GM19395 (cell line): ENCODE measurements around the gene TXNRD3.
"Not testable (repeated sequence)": the region's sequence is repeated elsewhere in the genome, so short reads cannot be mapped to it uniquely, and the experiment has no call there.

Source experiments
- ATAC-seq: cut with Tn5 transposase; IDR thresholded peaks from one replicate; pipeline ENCODE4 v1.9.1; 2021; ENCODE audit warnings: mild to moderate bottlenecking, moderate library complexity; ENCODE audit not compliant: unreplicated experiment

TXNRD3 gene

GRCh38 chr3:126604691-126605090 is 50.2 kb downstream of the TXNRD3 start:
- ATAC-seq, result no peak

DNA sequence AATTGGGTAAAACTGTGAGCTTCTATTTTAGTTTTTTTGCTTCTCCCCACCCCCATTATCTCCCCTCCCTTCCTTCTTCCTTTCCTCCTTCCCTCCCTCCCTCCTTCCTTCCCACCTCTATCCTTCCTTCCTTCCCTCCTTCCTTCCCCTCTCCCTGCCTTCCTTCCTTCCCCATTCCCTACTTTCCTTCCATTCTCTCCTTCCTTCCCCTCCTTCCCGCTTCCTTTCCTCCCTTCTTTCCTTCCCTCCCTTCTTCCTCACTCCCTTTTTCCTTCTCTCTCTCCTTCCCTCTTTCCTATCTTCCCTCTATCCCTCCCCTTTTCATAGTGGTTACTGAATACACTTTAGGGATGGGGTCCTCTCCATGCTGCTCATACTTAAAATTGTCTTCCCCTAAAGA is 55.8 kb downstream of the TXNRD3 start:
- no peak for ATAC-seq

DNA sequence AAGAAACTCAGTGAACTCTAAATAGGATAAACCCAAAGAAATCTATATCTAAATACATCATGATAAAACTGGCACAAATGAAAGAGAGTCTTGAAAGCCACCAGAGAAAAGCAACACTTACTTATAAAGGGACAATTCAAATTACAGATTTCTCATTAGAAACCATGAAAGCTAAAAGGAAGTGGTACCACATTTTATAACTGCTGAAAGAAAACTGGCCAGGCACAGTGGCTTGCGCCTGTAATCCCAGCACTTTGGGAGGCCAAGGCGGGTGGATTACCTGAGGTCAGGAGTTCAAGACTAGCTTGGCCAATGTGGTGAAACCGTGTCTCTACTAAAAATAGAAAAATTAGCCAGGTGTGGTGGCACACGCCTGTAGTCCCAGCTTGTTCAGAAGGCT is 59.4 kb downstream of the TXNRD3 start:
- ATAC-seq, result not testable (repeated sequence)

DNA sequence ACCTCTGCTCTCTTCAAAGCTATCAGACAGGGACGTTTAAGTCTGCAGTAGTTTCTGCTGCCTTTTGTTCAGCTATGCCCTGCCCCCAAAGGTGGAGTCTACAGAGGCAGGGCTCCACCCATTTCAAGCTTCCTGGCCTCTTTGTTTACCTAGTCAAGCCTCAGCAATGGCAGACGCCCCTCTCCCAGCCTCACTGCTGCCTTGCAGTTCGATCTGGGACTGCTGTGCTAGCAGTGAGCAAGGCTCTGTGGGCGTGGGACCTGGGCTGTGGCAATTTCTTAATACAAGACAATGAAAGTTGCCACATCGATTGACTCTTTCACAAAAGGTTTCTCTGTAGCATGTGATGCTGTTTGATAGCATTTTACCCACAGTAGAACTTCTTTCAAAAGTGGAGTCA is 63.4 kb downstream of the TXNRD3 start:
- ATAC-seq, result not testable (repeated sequence)

DNA sequence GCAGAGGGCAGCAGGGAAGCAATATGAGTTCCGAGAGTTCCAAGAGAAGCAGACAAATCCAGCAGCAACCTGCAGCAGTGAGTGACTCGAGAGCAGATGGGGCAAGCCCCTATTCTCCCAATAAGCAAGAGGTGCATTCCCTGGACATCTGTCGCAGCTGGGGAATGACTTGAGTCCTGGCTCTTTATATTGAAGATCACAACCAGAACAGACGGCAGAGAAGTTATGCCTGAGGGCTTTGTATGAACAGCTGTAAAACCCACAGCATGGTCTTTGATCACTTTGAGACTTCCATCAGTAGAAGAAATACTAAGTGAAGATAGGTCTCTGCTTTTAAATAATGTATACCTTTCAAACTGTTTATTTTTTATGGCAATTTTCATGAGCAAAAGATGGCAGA is 72.6 kb downstream of the TXNRD3 start:
- no peak for ATAC-seq

- ATAC-seq, result no peak
Measured at GRCh38 chr3:126581569-126581968, 73.4 kb downstream of the TXNRD3 start.

GRCh38 chr3:126580746-126581145 is 74.2 kb downstream of the TXNRD3 start:
- no peak for ATAC-seq

DNA sequence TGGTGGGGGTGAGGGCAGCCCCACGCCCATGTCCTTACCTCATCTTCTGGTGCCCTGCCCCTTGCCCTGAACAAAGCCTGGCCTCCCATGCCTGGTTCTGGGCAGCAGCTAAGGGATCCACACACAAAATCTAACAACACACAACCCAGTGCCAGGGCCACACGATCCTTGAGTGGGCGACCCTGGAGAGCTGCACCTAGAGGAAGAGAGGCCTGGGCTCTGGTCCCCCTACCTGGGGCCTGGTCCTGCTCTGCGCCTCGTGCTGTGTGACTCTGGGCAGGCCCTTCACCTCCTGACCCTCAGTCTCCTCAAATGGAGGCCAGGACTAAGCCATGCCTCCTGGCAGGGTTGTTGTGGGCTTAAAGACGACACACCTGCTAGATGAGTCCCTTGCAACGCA is 76.2 kb downstream of the TXNRD3 start:
- ATAC-seq, result no peak

DNA sequence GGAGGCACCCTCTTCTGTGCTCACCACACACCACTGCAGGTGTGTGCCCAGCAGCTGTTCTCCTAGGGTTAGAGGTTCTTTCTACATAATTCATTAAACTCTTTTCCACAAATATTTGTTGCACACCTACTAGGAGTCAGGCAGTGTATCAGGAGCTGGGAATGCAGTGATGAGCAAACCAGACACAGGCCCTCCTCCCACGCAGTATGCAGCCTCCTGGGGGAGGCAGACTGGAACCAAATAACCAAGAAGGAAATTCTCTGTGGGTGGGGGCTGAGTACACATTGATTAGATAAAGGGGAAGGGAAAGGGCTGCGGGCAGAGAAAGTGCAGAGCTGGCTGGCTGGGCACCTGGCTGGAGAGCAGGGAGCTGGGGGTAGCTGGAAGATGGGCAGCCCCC is 77.7 kb downstream of the TXNRD3 start:
- no peak for ATAC-seq

DNA sequence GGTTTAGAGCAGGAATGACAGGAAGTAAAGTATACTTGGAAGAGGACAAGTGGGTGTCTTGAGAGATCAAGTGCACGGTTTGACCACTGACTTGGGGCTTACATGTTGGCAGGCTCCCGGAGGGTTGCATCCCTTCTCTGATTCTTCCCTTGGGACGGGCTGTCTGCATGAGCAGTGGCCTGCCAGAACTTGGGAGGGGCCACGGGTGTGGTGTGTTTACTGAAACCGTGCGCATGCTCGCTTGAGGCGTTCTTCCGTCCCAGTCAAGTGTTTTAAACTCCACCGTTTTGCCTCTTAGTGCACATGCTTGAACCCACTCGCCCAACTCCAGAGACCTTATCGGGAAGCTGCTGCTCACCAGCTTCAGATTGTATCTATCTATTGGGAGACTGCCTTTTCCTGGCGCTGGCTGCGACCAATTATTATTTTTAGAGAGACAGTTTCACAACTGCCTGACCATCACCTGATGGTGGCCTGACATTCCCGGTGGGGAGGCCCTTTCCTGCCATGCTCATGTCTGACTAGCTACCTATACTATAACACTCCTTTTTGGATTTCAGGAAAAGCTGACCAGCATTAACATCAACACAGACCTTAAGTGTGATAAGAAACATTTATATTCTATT is 81.3 kb downstream of the TXNRD3 start:
- no peak for ATAC-seq

GRCh38 chr3:126571078-126571477 is 83.8 kb downstream of the TXNRD3 start:
- ATAC-seq, result no peak

DNA sequence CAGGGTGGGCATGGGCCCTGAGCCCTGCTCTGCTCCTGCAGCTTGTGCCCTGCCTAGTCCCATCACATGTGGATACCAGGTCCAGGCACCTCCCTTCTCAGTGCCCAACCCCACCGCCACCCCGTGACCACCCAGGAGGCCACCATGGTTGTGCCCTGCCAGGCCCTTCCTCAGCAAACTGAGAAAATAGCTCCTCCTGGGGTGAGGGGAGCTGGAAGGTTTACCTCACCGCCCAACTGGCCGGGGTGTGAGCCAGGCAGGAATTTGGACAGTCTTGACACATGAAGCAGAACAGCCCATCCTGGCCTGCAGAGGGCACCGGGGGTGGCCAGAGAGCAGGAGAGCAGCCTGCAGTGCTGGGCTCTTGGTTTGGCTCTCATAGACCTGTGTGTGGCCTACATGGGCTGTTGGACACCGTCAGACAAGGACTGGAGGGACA is 84.8 kb downstream of the TXNRD3 start:
- ATAC-seq, result no peak

- no peak for ATAC-seq
Measured at GRCh38 chr3:126569390-126569975, 85.4 kb downstream of the TXNRD3 start.

DNA sequence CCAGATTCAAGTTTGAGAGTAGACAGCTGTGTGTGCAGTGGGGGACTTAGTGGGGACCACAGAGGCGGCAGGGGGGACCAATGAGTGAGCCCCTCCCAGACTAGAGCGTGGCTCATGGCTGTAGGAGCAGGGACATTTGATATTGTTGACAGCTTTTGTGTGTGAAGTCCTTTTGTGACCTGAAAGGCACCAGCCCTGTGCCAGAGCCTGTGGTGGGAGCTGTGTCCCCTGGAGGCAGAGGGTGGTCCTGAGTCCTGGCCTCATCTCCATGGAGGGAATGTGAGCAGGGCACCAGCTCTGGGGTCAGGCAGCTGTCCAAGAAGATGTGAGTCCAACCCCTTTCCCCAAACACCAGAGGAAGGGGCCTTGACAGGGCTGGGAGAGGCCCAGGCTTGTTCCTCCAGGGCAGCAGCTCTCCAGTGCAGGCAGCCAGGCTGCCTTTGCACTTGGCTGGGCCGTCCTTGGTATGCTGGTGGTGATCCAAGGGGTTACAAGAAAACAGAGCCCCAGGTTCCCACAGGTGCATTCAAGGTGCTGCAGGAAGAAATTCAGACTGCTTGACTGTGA is 86.1 kb downstream of the TXNRD3 start:
- no peak for ATAC-seq

DNA sequence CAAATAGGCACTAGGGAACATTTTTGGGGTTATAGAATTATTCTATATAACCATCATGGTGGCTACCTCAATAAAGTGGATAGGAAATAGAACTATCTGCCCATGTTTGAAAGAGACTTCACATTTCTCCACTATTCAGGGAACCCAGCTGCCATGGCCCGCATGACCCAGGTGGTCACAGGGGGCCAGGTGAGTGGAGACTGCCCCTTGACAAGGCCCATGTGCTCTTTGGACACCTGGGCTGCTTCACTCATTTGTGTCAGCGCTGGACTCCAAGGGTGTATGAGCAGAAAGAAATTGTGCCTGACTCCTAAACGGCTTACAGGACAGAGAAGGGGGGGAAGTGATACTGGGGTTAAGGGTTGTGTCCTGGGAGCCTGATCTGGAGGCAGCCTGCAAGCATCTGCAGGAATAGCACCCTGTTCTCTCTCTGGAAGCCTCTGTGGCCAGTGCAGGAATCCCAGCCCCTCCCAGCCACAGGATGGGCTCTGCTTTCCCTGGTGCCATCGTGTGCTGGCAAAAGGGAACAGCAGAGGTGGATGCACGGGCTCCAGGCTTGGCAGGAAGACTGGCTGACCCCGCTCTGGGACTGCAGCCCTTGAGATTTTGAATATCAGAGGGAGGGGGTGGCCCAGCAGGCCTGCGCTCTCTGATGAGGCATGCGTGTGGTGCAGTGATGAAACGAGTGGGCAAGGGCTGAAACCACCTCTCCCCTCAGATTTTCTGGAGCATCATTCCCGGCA is 87.1 kb downstream of the TXNRD3 start:
- no peak for ATAC-seq

DNA sequence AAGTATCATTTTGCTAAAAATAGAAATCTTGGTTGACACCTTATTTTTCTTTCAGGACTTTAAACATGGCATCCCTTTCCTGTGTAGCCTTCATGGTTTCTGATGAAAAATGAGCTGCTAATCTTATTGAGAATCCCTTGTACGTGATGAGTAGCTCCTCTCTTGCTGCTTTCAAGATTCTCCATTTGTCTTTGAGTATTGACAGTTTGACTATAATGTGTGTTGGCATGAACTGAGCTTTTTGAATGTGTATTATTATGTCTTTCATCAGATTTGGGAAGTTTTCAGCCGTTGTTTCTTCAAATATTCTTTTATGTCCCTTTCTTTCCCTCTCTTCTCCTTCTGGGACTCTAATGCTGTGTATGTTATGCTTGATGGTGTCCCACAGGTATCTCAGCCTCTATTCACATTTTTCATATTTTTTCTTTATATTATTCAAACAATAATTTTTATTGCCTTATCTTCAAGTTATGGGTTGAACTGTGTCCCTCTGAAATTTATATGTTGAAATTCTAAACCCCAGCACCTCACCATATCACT is 92.1 kb downstream of the TXNRD3 start:
- ATAC-seq, result no peak

GRCh38 chr3:126558336-126559071 is 96.4 kb downstream of the TXNRD3 start, which contains the start of gene C3orf22:
C3orf22 (minus strand) TSS chr3:126558932; CDS start chr3:126553390, 5,542 bp downstream.
- ATAC-seq, result no peak

DNA sequence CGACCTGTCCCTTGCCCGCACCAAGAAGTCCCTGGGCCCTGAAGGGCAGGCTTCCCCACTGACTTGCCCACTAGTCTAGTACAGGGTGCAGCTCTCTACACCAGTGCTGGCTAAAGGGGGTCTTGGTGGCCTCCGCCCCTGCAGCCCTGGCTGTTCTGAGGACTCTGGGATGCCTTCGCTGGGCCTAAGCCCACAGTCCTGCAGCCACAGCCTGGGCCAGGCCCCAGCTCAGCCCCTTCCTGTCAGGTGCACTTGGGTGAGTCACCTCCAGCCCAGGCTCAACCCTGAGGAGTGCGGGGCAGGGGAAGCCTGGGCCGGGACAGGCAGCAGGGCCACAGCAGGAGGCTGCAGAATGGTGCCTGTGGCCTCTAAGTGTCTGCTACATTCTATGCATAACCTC is 97.2 kb downstream of the TXNRD3 start:
- no peak for ATAC-seq

DNA sequence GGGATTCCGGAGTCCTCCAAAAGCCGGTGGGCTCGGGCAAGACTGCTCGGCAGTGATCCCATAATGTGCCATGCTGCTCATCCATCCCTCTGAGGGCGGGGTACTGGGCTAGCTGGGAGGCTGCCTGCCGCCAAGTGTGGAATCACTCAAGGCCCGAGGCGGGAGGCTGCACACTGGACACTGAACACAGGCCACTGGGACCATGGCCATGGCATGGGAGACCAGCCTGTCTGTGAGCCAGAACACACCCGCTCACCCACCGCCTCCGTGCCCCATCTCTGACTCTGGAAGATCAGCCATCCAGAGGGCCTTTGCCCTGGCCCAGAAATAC is 97.5 kb downstream of the TXNRD3 start:
- ATAC-seq, result no peak
